Measurements from ENCODE around the gene NOXA1. TPM values are rescaled to one million over a fixed set of nuclear protein-coding genes. Genes with fewer than 3 reads are reported as not detected.
A peak's percentile ranks its signal among the peaks of the same experiment; 100 is the strongest.

Gene NOXA1
- total and polyA plus RNA-seq, 9 of the 15 experiments (the other 6 are each of a cell fraction or from before 2014, with no cell fraction given), result 0.07 to 1.2 (median 0.20) TPM; not detected in 4

- 0 out of 2 replicates have a peak, but pooled peaks have one; percentile 24 for TF ChIP-seq POLR2G (IDR thresholded peaks at IDR 0.05; ENCODE audit: low read depth, low read length)
- no peak for TF ChIP-seq ZNF174 (CRISPR knock-in tag; IDR thresholded peaks at IDR 0.05)
- no peak for TF ChIP-seq PTBP1 (IDR thresholded peaks at IDR 0.05; ENCODE audit: low read depth, low read length)
- TF ChIP-seq RBFOX2 (IDR thresholded peaks at IDR 0.05; ENCODE audit: low read depth, low read length), result peak; percentile 26; the same call in 1 of the 2 replicates
Observed at GRCh38 chr9:137417161-137418021, 5.8 kb upstream of the NOXA1 start (continued).

DNA sequence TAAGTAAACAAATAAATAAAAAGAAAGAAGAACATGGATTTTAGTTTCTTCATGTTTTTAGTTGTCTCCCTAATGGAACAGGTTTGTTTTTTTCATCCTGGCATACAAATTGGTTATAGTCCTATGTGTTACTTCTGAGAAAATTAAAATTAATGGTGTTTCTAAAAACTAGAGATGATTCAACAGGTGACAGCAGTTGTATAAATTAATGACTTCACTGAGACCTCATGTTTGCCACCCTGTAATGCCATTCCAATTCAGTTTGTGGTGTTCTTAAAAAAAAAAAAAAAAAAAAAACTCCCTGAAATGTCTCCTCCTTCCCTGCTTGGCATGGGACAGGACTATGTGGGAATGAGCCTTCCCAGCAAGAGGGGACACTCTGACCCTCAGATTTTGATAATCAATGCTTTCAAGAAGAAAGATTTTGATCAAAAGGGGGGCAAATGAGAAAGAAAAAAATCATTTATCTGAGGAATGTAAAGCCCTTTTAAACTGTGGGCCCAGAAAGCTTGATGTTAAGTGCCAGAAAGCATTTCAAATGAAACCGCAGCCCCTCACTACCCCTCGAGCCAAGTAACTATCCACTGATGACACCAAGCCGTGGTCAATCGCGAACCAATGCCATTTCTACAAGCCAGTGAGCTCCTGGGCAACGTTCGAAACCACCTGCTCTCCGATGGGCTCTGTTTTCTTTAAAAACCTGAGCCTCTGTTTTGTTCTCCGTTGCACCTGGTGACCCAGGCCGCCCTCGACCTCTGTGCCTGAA, 1.2 kb upstream of the NOXA1 start:
- Histone ChIP-seq H3K4me2 (ENCODE audit: insufficient read depth, low read length) (peak overlapping the region; percentile 94), H3K9ac (ENCODE audit: insufficient read depth in 1 of 2, low read depth in 2 of 2, low read length in 2 of 2) (peak overlapping the region; percentile 80 to 95), H3K9me3 (replicated peaks; ENCODE audit: control insufficient read depth, insufficient read depth, low read depth, low read length) (no peaks in the 10 kb centered on the region), H3K79me2 (ENCODE audit: control insufficient read depth, insufficient read depth, low read length) (peaks cover 43% of the 10 kb centered on the region), H3K4me1 (replicated peaks in 1 of 2; ENCODE audit: control insufficient read depth in 2 of 2, insufficient read depth in 2 of 2, low read length in 2 of 2) (peaks cover 35 to 49% of the 10 kb centered on the region in 2 experiments), H3K9me1 (ENCODE audit: control insufficient read depth, insufficient read depth, low read length) (no peaks in the 10 kb centered on the region), H4K20me1 (replicated peaks; ENCODE audit: control insufficient read depth, insufficient read depth, low read length) (no peaks in the 10 kb centered on the region), H2AFZ (ENCODE audit: low read depth, low read length) (peak overlapping the region; percentile 66), H3K4me3 (peak overlapping the region; percentile 97), H3K36me3 (ENCODE audit: control insufficient read depth, insufficient read depth, low read length) (peaks cover 5% of the 10 kb centered on the region; the same call in 1 of the 3 replicates), H3K27me3 (ENCODE audit: control insufficient read depth in 2 of 2, insufficient read depth in 2 of 2, low read length in 2 of 2) (no peaks in the 10 kb centered on the region), H3K27ac (ENCODE audit: extremely low read depth, low read depth, low read length) (peak overlapping the region; percentile 53)
- WGBS (ENCODE audit: insufficient coverage, low coverage, missing lambda C conversion rate), result 4% methylated on average over 11 of the region's 11 CpGs
- FAIRE-seq (no peak), DNase-seq (ENCODE audit: extremely low read depth in 1 of 4, low spot score in 3 of 4) (no peak), ATAC-seq (no peak)
- ChIA-PET POLR2A (interaction anchor here (0.6 to 1.8 kb wide), 4 partner anchors 9 to 717 kb away, joined by 3 to 8 read pairs (median 3); no protein-coding TSS in a partner anchor), CTCF (ENCODE audit: low intra/inter-chr PET ratio) (no interaction called here)
- TSS peak; percentile 65 for BruUV-seq (replicated peaks)
- intact Hi-C loops (cut with micrococcal nuclease), result loop anchor here (10.0 kb wide), 1 partner anchor 117 kb away; the partner anchor contains the start of gene NRARP
- in situ Hi-C loops (cut with MboI), result no loop called here
- TF ChIP-seq, protein P1, sequence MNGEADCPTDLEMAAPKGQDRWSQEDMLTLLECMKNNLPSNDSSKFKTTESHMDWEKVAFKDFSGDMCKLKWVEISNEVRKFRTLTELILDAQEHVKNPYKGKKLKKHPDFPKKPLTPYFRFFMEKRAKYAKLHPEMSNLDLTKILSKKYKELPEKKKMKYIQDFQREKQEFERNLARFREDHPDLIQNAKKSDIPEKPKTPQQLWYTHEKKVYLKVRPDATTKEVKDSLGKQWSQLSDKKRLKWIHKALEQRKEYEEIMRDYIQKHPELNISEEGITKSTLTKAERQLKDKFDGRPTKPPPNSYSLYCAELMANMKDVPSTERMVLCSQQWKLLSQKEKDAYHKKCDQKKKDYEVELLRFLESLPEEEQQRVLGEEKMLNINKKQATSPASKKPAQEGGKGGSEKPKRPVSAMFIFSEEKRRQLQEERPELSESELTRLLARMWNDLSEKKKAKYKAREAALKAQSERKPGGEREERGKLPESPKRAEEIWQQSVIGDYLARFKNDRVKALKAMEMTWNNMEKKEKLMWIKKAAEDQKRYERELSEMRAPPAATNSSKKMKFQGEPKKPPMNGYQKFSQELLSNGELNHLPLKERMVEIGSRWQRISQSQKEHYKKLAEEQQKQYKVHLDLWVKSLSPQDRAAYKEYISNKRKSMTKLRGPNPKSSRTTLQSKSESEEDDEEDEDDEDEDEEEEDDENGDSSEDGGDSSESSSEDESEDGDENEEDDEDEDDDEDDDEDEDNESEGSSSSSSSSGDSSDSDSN (IDR thresholded peaks at IDR 0.05; ENCODE audit: borderline replicate concordance in 1 of 2, low read depth in 2 of 2, low read length in 2 of 2), result no peak
- no peak for TF ChIP-seq E2F5 (CRISPR knock-in tag; IDR thresholded peaks at IDR 0.05)
- 0 out of 2 replicates have a peak, but pooled peaks have one; percentile 13 for TF ChIP-seq EP400 (IDR thresholded peaks at IDR 0.05)
- no peak for TF ChIP-seq ARID3A (IDR thresholded peaks at IDR 0.05; ENCODE audit: borderline replicate concordance, low read depth, low read length)
- no peak for TF ChIP-seq ZC3H11A (IDR thresholded peaks at IDR 0.05; ENCODE audit: low read depth, low read length)
